Measurements from ENCODE around the gene SLC31A1.
"Not testable (repeated sequence)": the region's sequence is repeated elsewhere in the genome, so short reads cannot be mapped to it uniquely, and the experiment has no call there.

Gene SLC31A1

DNA sequence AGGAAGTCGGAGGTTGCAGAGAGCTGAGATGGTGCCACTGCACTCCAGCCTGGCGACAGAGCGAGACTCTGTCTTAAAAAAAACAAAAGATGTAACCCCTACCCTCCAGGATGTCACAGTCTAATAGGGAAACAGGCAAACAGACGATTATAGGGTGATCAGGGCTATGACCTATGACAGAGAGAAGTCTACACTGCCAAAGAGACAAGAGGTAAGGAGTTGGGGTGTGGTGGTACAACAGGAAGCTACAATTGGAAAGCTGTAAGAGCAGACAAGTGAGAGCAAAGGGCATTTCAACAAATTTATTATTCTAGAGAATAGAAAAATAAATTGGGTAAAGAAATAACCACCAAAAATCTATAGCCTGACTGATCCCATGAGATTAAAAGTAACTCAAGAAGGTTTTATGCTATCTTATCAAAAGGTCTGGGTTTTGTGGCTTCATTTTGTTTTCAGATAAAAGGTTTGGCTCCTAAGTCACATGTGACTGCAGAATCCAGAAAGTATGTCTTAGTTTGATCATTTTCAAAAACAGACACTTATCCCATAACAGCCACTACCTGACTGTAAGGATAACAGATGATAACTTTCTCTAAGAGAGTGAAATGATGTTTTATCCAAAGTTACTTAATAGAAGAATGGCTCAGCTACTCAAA is 46.7 kb downstream of the SLC31A1 start:
- DNase-seq: no peak

DNA sequence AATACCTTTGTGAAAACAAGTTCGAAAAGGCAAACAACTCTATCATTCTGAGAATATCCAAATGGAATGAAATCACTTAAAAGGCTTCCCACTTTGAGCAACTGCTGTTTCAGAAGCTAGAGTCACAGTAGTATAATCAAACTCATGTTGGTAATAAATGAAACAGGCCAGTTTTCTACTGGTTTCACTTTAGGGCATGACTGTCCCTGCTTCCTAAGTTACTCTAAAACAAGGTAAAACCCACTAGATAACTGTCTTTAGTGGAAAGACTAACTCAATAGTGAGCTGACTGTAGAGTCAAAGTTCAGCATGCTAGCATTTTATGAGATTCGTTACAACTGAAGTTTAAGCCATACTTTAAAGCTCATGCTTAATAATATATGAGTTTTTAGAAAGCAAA is 48.0 kb downstream of the SLC31A1 start:
- no peak for DNase-seq

DNA sequence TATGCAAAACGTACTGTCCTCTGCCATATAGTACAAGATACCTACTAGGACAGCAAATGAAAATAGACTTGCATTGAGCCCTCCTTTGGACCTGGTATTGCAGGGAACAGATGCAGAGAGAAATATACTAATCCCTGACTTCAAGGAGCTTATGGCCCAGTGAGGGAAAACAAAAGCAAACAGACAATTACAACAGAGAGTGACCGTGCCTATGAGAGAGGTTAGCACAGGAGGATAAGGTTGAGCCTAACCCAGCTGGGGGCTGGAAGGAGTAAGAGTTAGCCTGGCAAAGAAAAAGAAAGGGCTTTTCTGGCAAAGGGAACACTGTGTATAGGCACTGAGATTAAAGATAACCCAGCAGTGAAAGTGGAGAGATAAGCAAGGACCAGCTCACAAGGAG is 48.5 kb downstream of the SLC31A1 start:
- no peak for DNase-seq

DNA sequence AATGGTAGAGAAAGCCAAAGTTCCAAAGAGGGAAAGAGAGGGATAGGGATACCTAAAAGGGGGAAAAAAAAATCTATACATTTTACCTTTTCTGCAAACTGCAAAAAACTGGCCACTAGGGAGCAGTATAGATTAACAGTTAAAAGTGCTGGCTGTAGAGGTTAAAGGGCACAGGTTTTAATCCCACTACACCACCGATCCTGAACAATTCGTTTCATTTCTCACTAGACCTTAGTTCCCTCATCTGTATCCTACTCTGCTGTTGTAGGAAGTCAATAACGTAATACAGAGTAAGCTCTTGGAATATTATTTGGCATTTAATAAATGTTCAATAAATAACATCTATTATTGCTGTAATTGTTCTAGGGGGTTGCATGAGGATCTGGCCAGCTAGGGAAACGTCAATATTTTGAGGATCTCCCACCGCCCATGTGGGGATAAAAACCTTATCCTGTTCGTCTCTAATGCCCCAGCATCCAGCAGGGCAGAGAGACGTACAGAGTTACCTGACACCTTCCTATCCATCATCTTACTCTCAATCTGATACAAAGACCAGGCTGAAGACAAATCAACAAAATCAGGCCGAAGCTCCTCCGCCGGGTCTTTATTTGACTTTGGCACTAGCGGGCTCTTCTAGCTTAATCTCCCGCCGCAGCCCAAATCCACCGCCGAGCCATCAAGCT is 53.3 kb downstream of the SLC31A1 start:
- DNase-seq: no peak

DNA sequence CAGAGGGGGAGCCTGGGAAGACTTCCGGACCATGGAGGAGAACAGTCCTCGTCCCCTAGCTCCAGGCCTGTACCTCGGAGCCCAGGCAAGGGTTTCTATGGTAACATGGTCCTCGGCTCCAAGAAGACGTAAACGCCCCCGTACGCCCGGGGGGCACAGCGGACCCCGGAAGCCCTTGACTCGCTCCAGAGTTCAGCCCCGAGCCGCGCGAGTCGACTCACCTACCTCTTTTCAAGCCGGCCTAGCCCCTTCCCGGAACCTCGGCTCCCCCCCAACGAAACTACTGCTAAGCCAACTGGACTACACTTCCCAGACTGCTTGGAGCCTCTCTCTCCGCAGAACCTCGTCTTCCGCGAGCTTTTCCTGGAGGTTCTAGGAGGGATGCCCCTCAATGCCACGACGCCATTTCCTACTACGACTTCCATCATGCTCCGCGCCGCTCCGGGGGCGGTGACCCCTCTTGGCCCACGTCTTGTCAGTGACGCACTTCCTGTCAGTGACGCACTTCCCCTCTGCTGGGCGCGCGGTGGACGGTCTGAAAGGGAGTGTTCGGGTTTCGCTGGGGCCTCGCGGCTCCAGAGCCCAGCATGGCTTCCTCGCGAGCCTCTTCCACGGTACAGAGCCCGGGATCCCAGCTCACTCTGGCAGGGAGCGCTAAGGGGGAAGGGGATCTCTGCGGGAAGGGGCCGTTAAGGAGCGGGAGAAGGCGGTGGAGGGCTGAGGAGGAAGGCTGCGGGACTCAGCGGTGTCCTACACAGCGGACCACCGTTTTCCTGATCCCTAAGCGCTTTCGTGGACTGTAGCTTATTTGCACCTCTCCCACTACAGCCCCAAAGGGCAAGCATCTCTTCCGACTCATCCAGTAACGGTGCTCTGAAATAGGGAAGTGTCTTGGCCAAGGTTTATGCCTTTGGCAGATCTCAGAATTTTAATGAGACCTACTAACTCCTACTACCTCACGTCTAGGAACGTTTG is 54.1 kb downstream of the SLC31A1 start, which contains the start of the genes CDC26 and PRPF4:
Gene CDC26 (minus strand): TSS at position 416 of the 975 bp plus-strand sequence. CDS start 3,065 bp downstream, outside the sequence.
Gene PRPF4 (plus strand): TSS at position 502 of the 975 bp plus-strand sequence. CDS start 86 bp downstream, at position 588.
- peak; percentile 84 for DNase-seq

DNA sequence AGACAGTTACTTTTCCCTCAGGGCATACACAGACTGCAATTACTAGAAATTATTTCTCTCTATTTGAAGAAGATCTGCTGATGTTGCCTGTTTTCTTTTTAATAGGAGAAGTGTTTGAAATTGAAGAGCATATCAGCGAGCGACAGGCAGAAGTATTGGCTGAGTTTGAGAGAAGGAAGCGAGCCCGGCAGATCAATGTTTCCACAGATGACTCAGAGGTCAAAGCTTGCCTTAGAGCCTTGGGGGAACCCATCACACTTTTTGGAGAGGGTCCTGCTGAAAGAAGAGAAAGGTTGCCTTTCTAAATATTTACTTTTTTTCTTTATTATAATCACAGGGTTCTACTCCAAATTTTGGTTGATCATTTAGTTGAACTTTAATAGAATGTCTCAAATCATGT is 57.5 kb downstream of the SLC31A1 start:
- no peak for DNase-seq

DNA sequence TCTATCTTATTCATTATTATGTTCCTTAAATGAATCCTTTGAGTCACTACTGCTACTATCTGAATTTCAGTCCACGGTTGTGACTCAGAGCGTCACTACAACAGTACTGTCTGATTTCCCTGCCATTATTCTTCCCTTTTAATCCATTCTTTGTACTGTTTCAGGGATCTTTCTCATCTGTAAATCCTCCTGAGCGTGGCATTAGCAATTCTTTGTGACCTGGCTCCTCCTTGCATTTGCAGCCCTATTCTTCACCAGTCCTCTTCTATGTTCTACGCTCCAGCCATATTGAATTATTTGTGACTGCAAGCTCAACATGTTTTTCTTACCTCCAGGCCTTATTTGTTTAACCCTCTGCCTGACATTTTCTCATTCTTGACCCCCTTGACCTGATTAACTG is 60.0 kb downstream of the SLC31A1 start:
- DNase-seq: no peak

DNA sequence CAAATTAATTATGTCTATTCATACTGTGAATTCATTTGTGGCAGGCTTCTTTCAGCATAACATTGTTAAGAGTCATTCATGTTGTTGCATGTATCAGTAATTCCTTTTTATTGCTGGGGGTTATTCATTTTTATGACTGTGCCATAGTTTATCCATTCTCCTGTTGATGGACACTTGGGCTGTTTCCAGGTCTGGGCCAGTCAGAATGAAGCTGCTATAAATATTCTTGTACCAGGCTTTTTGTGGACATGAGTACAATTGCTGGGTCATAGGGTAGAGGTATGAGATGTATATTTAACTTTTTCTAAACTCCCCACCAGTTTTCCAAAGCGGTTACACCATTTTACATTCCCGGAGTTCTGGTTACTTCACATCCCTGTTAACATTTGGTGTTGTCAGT is 67.7 kb downstream of the SLC31A1 start:
- DNase-seq: no peak

DNA sequence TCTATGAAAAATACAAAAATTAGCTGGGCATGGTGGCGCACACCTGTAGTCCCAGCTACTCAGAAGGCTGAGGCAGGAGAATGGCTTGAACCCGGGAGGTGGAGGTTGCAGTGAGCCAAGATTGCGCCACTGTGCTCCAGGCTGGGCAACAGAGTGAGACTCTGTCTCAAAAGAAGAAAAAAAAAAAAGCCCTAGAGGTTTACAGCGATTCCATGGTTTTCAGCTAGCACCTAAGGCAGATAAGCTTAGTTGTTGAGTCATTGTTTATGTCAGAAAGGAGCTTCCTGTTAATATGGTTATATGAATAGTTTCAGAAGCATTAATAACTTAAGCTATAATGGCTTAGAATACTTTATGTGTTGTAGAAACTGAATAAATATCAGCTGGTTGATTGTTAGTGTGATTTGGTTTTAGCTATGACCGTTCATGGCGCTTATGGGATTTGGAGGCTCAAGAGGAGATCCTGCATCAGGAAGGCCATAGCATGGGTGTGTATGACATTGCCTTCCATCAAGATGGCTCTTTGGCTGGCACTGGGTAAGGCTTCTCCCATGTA is 68.8 kb downstream of the SLC31A1 start:
- no peak for DNase-seq

DNA sequence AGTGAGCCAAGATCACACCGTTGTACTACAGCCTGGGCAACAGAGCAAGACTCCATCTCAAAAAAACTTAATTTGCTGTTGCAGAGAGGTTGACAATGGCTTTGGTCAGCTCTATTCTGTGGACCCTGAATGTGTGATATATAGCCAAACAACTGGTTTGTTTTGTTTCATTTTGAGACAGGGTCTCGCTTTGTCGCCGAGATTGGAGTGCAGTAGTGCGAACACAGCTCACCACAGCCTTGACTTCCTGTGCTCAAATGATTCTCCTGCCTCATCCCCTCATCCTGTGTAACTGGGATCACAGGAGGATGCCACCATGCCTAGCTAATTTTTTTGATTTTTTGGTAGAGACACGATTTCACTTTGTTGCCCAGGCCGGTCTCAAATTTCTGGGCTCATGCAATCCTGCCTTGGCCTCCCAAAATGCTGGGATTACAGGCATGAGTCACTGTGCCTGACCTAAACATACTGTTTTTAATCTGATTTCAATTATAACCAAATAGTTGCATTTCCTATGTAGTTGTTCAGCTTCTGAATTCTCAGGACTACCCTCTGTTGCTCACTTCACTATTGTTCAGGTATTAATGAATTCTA is 72.0 kb downstream of the SLC31A1 start:
- DNase-seq: no peak

DNA sequence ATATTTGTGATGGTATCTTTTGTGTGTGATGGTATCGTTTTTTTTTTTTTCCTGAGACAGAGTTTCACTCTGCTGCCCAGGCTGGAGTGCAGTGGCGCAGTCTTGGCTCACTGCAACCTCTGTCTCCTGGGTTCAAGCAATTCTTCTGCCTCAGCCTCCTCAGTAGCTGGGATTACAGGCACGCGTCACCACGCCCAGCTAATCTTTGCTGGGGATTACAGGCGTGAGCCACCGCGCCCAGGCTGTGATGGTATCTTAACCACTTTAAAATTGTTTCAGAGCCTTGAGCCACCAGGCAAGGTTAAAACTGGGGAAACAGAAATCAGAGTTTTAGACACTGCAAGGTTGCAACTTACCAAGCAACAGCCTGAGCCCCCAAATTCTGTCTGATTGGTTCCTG is 74.9 kb downstream of the SLC31A1 start:
- not testable (repeated sequence) for DNase-seq

DNA sequence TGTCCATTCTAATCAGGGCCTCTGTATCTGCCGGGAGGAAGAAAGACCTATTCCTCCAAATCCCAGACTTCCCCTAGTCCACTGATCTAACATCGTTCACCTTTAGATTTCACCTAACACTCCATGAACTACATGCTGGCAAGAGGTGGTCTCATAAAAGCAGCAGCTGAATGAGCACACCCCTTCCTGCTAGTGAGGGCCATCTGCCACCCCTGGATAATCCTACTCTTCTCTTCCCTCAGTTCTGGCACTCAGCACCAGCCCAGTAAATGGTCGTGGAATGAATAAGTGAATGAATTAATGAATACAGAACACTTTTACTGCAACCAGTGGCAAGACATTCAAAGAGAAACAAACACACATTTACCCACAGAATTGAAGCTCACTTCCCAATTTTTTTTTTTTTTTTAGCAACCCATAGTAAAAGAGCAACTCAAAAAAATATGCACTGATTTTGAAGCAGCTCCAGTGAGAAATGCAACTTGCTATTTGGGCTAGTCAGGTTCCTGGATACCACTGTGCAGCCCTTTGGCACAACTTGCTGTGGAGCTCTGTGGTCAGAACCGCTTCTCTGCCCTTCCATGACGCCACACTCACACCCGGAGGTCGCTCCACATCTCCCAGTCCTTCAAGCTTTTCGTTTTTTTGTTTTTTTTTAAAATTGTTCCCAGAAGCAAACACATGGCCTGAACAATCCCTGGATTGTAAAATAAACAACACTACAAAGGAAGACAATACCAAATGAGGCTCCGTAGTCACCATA is 75.6 kb downstream of the SLC31A1 start:
- no peak for DNase-seq

DNA sequence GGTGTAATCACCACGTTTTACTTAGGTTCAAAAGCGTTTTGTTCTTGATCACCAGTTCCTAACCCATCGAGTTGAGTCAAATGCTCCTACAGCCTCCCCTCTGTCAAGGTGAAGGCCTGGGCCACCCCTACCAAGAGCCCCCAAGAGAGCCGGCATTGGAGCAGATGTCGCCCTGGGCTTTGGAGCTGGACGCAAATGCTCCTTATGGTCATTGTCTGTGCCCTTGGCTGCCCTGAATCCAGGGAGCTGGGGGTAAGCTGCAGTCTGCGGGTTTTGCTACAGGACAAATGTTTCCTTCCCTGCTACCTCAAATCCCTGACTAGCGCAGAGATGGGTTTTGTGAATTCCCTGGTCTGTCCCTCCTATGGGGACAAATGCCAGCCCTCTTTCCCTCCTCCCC is 77.0 kb downstream of the SLC31A1 start:
- no peak for DNase-seq

DNA sequence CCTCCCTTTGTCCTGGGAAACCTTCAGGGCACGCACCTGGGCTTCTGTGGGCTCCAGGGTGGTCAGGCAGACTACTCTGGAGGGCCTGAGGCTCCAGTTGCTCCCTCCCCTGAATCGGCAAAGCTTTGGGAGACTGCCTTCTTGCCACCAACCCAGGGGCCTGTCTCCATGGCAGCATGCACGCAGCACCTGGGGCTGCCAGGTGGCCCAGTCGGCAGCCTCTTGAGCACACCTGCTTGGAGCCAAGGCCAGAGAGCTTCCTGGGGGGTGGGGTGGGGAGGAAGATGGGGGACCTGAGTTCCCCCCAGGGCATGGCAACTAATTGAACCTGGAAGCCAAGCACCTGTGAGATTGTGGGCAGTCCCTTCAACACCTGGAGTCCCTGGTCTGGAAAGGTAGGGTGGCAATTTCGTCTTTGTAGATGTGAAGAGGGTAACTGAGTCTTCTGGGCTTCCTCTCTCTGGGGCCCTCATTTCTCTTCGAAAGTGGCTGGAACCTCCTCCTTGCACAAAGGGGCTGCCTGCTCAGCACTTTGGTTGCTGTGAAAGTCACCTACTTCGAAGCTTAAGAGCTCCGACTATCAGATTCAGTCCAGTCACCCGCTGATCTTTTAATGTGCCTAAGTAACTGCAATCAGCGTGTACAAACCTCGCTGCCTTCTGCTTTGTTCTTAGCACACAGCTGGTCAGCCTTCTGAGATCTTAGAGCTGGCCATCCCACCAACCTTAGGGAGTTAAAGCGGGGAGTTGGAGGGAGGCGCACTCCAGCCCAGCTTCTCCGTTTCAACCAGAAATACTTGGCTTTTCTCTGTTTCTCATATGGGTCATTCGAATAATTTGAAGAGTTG is 77.8 kb downstream of the SLC31A1 start:
- no peak for DNase-seq

DNA sequence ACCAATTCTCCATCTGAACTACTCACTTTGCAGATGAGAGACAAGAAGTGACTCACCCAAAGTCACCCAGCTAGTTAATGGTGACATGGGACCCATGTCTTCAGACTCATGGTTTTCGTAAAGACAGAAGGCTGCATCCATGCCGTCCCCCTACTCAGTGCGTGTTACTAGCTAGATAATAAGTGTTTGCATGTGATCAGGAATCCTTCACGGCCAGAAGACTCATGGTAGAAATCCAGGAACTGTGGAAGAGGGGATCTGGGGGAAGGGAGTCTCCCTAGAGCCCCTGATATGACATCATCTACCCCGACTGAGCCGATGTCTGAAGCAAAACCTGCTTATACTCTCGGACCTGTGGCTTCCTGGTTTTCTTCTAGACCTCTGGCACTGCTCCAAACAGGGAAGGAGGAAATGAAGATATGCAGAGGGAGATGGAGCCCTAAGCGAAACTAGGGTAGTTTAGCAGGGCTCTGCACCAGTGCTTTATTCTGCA is 78.5 kb downstream of the SLC31A1 start:
- DNase-seq: no peak

DNA sequence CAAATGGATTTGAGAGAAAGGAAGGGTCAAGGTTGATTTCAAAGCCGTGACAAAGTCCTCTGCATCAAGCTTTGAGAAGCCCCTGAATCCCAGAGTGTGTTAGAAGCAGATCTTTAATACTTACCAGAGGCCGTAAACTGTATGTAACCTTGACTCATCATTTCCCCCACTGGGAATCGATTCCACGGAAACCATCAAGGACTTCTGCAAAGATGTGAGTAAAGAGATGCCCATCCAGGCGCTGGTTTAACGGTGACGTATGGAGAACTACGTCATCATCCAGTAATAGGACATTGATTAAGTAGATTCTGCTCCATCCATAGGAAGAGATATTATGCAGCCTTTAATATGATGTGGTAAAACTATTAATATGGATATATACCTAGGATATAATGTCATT is 80.2 kb downstream of the SLC31A1 start:
- no peak for DNase-seq

DNA sequence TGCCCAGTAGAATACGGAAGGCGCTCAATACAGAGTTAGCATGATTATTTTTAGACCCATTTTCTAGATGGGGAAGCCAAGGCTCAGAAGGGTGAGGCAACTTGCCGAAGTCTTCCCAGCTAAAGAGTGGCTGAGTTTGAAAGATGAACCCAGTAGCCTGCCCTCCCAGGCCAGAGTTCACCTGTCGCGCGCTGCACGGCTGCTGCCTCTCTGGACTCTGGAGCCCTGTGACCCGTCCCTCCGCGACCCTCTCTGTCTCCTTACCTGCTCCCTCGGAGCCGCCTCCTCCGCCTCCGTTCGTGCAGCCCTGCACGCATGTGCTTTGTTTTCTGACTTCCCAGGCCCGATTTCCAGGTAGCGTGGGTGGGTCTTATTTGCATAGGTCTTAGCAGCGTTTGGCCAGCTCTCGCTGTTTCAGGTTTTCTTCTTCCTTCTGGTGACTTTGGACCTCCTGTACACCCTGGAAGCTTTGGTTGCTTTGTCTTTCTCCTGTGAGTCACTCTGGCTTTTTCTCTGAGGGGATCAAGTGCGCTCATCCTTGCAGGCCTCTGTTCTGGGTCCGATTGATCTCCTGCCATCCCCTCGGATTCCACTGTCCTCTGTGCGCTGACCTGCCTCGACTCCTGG is 81.6 kb downstream of the SLC31A1 start, which contains the start of gene RNF183:
Gene RNF183 (minus strand): TSS at position 585 of the 627 bp plus-strand sequence. CDS start 5,192 bp downstream, outside the sequence.
- DNase-seq: no peak

DNA sequence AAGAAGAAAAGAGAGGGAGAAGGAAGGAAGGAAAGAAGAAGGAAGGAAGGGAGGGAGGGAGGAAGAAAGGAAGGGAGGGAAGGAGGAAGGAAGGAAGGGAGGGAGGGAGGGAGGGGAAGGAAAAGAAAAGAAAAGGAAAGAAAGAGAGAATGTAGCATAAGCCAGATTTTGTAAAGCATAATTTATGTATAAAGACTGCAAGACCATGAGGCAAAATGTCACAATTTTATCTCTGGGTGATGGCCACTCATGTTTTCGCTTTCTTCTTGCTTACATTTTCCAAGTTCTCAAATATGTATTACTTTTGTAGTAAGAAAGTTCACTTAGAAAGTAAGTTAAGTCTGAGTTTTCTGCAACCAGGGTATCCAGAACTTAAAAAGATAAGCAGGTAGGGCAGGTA is 85.2 kb downstream of the SLC31A1 start:
- DNase-seq: no peak

DNA sequence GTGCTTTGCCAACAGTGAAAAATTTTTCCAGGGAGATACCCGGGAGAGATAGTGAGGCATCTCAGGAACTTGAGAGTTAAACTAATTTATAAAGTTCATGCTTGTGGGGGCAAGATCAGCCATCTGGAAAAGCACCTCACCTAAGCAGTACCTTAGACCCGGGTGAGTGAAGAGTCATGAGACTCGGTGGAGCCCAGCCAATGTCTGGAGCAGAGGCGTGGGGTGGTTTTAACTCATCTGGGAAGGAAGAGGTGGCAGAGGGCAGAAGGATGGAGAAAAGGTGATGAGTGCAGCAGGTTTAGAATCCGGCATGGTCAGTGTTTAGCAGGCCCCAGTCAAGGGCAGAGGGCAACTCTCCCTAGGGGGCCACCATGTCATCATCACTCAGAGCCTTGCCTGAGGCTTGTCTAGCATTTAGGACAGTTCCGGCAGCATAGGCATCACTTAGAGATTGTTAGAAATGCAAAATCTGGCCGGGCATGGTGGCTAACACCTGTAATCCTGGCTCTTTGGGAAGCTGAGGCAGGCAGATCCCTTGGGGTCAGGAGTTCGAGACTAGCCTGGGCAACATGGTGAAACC is 86.1 kb downstream of the SLC31A1 start:
- DNase-seq: no peak

Data from activated gamma-delta T cell (primary cell).